GM21526 (cell line): ENCODE data around the gene HIP1.
"Not testable (repeated sequence)": the region's sequence is repeated elsewhere in the genome, so short reads cannot be mapped to it uniquely, and the experiment has no call there.

Experiments used
- ATAC-seq: cut with Tn5 transposase; IDR thresholded peaks from one replicate; pipeline ENCODE4 v1.9.1; 2021; ENCODE audit warnings: moderate library complexity; ENCODE audit not compliant: unreplicated experiment, low FRiP score

Gene HIP1

DNA sequence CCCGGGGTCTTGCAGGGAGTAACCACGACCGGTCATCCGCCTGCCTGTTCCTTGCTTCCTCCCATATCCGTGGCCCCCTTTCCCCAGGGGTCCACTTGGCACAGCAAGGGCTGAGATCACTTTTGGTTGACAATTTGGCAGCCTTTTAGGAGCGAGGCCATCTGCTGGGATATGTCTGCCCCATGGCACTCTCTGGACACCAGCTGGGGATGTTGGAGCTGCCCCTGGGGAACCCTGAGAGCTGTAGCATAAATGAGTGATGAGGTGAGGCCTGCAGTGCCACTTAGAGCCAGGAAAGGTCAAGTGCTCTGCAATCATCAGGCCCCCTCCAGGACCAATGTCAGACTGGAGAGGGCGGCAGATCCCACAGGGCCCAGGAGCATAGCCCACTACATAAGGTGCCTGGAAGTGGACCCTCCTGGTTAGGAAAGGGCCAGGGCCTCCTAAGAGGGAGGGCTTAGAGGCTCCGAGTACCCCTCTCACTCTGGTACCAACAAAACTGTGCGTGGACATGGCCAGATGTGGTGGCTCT is 92.1 kb downstream of the HIP1 start:
- ATAC-seq: no peak

DNA sequence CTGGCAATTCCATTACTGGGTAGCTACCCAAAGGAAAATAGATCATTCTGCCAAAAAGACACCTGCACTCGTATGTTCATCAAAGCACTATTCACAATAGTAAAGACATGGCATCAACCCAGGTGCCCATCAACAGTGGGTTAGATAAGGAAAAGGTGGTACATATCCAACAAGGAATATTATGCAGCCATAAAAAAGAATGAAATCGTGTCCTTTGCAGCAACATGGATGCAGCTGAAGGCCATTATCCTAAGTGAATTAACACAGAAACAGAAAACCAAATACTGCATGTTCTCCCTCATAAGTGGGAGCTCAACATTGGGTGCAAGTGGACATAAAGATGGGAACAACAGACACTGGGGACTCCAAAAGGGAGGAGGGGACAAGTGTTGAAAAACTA is 93.2 kb downstream of the HIP1 start:
- no peak for ATAC-seq

DNA sequence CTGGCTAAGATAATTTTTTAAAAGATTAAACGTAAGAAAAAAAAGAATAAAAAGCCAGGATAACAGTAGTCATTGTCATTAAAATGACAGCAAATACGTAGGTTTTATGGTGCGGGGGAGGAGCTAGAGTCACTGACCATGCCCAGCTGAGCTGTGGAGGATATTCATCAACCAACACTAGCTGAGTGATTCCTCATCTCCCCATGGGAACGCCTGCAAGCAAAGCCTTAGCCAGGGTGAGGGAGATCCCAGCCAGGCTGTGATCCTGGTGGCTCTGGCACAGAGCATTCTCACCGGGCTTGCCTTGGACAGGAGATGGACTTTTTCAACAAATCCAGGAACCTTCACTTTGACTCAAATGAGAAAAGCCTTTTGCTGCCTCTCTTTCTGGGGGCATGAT is 94.2 kb downstream of the HIP1 start:
- ATAC-seq: no peak

DNA sequence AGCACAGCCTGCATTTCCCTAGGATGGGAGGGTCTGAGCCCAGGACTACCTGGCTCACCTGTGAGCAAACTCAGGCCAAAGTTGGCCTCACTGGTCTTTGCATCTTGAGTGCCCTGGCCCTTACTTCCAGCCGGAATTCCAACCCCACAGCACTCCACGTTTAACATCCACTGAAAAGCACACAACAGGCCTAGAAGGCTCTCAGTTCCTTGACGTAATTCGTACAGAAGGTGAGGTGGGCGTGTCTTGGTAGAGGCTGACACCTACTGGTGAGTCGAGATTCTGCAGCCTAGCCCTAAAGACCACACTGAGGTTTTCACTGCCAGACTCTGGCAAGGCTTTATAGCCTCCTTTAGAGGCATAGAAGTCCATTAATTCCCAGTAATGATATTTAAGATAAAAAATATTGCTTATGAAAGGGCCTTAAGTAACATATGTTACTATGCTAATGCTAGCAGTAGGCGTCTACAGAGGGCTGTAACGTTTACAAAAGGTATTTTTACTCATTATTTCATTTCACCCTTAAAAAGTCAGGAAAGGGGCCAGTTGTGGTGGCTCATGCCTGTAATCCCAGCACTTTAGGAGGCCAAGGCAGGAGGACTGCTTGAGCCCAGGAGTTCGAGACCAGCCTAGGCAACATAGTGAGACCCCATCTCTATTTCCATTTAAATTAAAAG is 95.8 kb downstream of the HIP1 start:
- no peak for ATAC-seq

DNA sequence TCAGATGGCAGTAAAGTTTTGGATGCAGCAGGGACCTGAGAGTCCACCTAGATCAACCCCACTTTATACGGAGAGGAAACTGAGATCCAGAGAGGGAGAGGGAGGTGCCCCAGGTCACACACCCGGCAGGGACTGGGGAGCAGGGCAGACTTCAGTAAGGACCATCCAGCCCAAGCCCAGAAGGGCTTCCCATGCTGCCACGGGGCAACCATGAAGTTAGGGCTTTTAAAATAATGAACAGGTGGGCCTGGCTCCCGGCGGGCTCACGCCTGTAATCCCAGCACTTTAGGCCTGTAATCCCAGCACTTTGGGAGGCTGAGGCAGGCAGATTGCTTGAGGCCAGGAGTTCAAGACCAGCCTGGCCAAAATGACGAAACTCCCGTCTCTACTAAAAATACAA is 98.5 kb downstream of the HIP1 start:
- ATAC-seq: no peak

DNA sequence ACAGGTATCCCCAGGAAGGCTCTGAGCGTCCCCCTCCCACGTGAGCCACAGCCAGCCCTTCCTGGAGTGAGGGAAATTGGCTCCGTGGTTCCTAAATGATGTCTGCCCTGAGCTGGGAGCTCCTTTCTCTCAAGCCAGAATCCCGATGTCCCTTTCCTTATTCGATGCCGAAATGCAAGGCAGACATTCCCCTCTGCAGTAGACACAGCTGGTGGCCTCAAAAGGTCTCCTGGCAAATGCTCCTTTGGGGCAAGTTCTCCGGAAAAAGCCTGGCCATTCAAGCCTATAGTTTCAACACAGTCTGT is 98.9 kb downstream of the HIP1 start:
- no peak for ATAC-seq

DNA sequence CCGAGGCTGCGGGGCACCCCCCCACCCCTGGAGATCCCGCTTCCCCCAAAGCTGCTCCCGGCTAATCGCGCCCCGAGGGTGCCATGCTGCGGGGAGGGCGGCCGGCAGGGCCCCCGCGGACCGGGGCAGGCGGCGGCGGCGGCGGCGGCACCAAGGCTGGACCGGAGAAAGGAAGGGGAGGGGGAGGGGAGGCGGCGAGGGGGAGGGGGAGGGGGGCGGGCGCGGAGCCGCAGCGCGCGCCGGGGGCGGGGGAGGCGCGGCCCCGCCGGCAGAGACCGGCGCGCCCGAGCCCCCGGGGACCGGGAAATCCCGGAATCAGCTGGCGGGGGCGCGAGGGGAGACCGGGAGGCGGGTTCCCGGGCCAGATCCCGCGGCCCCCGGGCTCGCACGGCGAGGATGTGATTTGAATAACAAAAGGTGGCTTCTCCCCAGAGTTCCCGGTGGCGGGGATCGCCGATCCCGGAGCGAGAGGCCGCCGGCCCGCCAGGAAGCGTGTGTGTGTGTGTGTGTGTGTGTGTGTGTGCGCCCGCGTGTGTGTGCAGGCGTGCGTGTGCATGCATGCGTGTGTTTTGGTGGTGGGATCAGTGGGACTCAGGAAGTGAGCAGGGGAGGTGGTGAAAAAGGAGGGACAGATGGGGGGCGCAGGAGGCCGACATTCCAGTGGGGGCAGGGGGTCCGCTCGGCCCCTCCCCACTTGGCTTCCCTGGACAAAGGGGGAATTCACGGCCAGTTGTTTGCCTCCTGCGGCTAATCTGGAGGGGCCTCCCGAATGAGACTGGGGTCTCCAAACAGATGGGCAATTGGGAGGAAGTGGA is 99.5 kb downstream of the HIP1 start:
- ATAC-seq: no peak

DNA sequence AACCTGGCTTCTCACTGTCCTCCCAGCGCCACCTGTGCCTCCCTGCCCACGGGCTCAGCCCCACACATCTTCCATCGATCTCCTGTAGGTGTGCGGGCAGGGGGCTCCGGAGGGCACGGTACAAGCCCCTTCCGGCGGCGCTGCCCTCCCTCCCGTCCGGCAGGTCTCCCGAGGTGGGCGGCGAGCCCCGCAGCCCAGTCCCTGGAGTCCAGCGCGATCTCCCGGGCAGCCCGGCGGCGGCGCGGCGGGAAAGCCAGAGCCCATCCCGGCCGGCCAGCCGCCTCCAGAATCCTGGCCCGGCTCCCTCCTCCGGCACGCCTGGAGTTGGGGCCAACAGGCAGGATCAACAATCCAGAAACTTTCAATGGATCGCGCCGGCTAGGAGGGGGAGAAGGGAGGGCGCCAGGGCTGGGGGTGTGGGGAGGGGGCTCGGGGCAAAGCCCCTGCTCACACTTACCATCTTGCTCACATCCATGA is 100.1 kb downstream of the HIP1 start:
- no peak for ATAC-seq

DNA sequence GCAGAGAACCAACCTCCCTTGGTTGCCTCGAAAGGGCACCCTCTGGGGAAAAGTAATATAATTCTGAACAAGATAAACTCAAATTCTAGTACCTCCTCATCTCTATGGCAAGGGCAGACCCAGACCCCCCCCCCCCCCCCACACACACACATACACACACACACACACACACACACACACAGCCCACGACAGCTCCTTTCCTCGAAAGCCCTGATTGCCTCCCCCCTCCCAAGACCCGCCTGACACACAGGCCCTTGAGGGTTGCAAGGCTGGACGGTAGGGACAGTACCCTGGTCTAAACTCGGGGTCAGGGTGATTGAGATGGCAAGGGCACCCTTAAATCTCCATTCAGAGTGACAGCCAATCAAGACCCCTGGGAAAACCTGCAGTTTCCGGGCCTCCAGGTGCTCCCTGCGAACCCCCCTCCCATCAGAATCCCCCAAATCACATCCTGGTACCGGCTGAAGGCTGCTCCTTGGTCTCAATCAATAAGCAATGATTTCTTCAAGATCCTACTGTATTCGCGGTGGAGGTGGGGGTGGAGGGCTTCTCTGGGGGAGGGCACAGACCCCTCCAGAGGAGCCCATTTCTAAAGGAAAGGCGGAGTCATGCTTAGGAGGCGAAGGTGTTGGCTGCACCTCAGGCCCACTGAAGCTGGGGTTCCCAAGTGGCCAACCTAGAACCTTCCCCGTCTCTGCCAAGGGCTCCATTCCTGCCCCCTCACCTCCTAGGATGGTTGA is 100.7 kb downstream of the HIP1 start:
- ATAC-seq: no peak

DNA sequence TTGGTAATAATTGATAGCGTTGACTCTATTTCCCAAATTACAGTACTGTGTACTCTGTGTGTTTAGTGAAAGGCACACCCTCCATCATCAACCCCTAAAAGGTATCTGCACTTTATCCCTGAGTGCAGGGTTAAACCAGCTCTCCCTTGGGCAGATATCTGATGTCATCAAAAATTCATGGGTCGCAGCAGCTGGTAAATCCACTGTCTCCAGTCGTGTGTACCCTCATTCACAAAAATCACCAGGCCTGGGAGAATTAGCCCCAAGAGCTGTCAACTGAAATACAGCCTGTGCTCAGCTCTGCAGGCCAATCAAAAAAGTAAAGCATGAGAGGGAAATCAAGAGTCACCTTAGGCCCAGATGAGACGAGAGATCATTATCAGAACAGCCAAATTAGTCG is 103.7 kb downstream of the HIP1 start:
- ATAC-seq: no peak

DNA sequence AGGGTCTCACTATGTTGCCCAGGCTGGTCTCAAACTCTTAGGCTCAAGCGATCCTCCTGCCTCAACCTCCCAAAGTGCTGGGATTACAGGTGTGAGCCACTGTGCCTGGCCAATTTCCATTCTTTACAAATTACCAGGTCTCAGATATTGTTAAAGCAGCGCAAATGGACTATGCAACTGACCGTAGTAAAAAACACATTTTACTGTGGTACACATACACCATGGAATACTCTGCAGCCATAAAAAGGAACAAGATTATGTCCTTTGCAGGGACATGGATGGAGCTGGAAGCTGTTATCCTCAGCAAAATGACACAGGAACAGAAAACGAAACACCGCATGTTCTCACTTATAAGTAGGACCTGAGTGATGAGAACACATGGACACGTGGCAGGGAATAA is 106.2 kb downstream of the HIP1 start:
- not testable (repeated sequence) for ATAC-seq

DNA sequence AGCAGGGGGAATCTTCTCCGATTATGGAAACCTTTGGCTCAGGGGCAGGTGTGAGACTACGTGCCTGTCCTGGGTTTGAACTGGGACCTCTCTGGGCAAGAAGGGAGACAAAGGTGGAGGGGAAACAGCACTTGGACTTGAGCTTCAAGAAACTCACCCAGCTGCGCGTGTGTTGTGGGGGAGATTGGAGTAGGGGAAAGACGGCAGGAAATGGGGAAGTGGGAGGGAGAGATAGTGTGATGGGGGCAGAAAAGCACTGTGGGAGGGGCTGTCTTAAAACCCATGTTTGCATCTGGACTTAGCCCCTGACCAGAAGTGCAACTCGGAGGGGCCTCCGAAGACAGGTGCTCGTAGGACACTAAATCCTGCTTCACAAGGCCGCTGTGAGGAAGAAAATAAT is 107.0 kb downstream of the HIP1 start:
- ATAC-seq: no peak

DNA sequence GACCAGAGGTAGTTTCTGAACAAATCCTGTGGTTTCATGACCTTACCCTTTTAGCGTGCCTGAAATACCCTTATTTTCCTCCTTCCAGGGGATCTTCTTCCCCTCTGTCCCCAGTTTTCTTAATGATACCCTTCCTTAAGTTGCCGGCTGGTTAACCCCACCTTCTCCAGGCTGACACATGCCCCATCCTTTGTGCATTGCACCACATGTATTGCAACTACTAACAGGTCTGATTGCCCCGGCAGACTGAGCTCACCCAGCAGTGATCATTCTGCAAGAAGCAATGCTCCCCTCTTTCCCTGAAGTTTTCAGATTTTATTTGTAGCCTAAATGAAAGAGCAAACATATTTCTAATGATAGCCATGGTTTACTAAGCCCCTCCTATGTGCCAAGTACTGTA is 108.2 kb downstream of the HIP1 start:
- ATAC-seq: no peak

DNA sequence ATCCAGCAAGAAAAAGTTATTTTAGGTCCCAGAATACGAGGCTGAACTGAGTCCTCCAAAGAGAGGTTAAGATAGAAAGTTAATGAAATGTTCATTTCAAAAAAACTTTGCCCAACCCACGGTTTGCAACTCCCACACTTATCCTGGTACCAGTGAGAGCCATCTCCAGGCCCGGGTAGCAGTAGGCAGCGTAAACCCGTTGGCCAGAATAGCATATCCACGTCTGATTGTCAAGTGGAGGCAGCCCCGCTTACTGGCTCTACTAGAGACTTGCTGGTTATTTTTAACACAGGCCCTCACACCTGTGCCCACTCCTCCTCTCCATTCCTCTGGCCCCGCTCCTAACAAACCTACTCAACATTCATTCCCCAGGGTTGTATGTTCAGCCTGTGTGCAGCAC is 109.7 kb downstream of the HIP1 start:
- no peak for ATAC-seq

DNA sequence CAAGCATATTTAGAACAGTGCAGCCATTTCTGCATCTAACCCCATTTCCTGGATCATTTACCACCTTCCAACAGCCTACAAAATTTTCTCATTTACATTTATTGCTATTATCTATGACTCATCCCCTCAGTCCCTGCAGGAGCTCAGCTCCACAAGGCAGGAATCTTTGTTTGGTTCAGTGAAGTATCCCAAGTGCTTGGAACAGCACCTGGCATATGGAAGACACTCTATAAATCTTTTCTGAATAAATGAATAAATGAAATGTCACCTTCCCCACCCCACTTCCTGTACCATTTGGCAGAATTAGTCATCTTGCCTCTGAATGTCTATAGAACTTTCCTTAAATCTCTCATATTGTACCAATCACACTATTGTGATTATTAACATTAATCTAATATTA is 110.7 kb downstream of the HIP1 start:
- no peak for ATAC-seq

DNA sequence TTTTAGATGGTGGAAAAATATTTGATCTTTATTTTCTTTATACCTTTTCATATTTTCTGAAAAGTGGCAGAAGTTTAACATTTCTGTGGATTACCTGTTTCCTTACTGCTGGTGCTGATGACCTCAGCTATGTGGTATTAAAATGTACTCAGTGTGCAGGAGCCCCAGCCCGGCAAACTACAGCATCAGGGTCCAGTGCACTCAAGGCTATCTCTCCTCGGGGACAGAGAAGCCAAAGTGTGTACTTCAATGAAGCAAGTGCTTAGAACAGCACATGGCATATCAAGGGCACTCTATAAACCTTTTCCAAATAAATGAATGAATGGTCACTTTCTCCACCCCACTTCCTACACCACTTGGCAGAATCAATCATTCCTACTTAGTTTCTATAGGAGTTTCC is 111.8 kb downstream of the HIP1 start:
- ATAC-seq: no peak

DNA sequence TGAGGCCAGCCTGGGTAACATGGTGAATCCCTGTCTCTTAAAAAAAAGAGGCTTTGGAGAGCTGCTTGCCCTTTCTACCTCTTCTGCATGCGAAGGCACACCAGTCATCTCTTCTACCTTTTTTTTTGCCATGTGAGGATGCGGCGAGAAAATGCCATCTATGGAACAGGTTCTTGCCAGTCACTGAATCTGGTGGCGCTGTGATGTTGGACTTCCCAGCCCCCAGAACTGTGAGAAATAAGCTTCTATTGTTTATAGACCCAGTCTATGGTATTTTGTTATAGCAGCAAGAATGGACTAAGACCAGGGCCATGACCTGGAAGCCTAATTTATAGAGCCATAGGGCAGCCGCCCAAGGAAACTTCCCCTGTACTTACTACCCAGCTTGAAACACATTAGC is 112.9 kb downstream of the HIP1 start:
- no peak for ATAC-seq

DNA sequence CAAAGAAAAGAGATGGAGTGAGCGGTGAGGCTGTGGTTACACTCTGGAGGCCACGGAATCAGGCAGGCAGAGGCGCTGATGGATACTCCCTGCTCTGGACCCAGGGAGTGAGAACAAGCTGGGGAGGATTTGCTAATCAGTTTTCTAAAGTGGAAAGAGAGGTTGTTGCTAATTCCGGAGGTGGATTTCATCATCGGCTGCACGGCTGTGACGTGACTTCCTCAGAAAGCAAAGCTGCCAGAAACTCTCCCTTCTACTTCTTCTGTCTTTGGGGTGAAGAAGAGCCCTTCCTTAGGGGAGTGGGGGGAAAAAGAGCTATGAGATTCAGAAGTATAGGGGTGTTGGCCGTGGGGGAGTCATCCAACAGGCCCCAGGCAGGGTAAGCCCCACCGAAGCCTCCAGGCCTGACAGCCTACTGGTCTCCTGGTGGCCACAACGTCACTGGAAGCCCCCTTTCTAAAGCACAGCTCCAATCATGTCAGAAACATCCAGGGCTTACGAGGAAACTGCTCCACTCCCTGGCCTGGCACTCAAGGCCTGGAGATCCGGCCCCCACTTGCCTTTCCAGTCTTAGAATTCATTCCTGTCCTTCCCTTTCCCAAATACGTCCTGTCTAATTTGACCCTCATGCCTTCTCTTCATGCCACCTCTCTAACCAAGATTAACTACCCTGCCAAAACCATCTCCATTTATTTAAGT is 114.5 kb downstream of the HIP1 start:
- ATAC-seq: no peak

DNA sequence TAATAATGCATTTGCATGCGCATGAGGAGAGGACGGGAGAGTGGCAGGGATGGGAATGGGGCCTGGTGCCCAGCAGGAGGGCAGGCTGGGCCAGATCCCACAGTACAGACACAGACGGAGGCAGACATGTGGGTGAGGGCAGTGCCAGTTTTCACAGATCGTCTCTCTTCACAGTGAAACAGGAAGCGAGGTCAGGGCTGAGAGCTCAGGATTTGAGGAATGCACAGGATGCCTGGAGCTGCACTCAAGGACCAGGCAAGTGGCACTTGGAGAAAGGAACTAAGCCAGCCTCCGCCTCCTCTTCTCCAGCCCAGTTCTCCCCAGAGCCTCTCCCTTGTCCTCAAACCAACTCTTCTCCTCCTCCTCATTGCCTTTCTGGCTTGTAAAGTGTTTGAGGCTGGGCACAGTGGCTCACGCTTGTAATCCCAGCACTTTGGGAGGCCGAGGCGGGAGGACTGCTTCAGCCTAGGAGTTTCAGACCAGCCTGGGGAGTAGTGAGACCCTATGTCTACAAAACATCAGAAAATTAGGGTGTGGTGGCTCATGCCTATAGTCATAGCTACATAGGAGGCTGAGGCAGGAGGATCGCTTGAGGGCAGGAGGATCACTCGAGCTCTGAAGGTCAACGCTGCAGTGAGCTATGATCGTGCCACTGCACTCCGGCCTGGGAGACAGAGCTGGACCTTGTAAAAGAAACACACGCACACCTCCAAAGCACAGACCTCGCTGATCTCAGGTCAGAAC is 115.2 kb downstream of the HIP1 start:
- ATAC-seq: no peak

DNA sequence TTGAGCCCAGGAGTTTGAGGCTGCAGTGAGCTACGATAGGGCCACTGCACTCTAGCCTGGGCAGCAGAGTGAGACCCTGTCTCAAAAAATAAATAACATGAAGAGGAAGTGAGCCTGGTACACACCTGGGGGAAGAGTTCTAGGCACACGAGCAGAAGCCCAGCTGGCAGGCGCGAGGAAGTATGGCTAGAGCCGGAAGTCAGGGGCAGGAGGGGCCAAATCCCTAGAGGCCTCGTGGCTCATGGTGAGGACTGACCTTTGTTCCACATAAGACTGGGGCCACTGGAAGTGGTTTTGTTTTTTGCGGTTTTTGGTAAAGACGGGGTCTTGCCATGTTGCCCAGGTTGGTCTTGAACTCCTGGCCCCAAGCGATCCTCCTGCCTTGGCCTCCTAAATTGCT is 117.6 kb downstream of the HIP1 start:
- no peak for ATAC-seq
